ENCODE measurements around the gene GUSB. TPM values are rescaled to one million over a fixed set of nuclear protein-coding genes. Genes with fewer than 3 reads are reported as not detected.

GUSB gene
- 67.0 and 84.6 TPM in 2 replicates for total RNA-seq

DNA sequence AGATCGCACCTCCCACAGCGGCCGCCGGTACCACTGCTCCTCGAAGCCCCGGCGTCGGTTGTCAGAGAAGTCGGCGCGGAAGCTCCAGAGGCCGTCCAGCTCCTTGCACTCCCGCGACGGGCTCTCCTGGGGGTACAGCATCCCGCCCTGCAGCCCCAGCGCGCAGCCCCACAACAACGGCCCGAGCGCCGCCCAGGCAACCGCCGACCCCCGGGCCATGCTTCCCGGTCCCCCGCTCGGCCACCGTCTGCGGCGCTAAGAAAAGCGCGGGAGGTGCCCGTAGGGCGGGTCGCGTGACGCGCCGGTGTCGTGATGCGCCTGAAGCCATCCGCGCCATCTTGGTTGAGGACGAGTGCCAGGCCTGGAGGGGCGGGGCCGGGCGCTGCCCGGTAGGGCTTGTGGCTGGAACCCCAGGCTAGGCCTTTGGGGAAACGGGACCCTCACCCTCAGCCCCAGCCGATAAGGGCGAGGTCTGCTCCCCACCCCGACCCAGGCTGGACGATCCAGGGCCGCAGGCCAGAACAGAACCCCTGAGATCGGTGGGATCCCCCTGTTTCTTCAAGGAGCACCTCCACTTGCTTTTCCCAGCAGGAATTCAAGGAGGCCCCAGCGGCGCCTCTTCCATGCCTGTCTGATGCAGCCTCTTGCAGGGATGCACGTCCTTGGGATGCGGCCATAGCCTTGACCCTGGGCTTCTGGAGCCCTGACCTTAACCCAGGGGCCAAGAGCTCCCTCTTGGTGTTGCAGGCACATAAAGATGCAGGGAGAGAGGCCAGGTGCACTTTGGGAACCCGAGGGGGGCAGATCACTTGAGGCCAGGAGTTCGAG, at the start of gene GUSB:
TSS of gene GUSB (minus strand) at position 249 of the 828 bp plus-strand sequence. CDS start at position 219, 30 bp downstream.

Other genes with a start within 250 kb of the GUSB start
- 22.6 and 31.2 TPM in 2 replicates for gene VKORC1L1, start 109.1 kb downstream of the GUSB start, total RNA-seq
- 47.2 and 50.9 TPM in 2 replicates for gene ASL, start 93.6 kb upstream of the GUSB start, total RNA-seq
- 32.4 and 35.2 TPM in 2 replicates for gene CRCP, start 132.6 kb upstream of the GUSB start, total RNA-seq
- gene TPST1, start 223.1 kb upstream of the GUSB start, total RNA-seq = 25.6 and 29.3 TPM in 2 replicates